Duodenal mucosa (tissue), 2 donors: Measurements from ENCODE around the gene SHQ1.
"Not testable (repeated sequence)": the region's sequence is repeated elsewhere in the genome, so short reads cannot be mapped to it uniquely, and the experiment has no call there.

Source experiments
- H3K27ac ChIP-seq: one replicate; pipeline ENCODE4 v1.7.0; 2013; ENCODE audit warnings: low read depth, low read length
- H3K27me3 ChIP-seq, 2 donors: one replicate each; pipeline ENCODE4 v1.7.0; 2013; ENCODE audit warnings: low read length in 2 of 2, control low read depth in 1 of 2; ENCODE audit not compliant: insufficient read depth in 2 of 2, control insufficient read depth in 1 of 2
- H3K36me3 ChIP-seq, 2 donors: one replicate each; pipeline ENCODE4 v1.7.0; 2013; ENCODE audit warnings: low read length in 2 of 2, control low read depth in 1 of 2; ENCODE audit not compliant: insufficient read depth in 2 of 2, control insufficient read depth in 1 of 2
- H3K4me1 ChIP-seq, 2 donors: one replicate each; pipeline ENCODE4 v1.7.0; 2013; ENCODE audit warnings: low read length in 2 of 2, control low read depth in 1 of 2; ENCODE audit not compliant: insufficient read depth in 2 of 2, control insufficient read depth in 1 of 2
- H3K4me3 ChIP-seq, 2 donors: one replicate each; pipeline ENCODE4 v1.7.0; 2013; ENCODE audit warnings: low read length in 2 of 2, low read depth in 1 of 2
- H3K9ac ChIP-seq, 2 donors: one replicate each; pipeline ENCODE4 v1.7.0; 2013; ENCODE audit warnings: low read length in 2 of 2, low read depth in 1 of 2
- H3K9me3 ChIP-seq, 2 donors: one replicate each; pipeline ENCODE4 v1.7.0; 2013; ENCODE audit warnings: low read length in 2 of 2, control low read depth in 1 of 2; ENCODE audit not compliant: control insufficient read depth in 1 of 2

SHQ1 gene

GRCh38 chr3:72722930-72723726, 125.1 kb downstream of the SHQ1 start:
- H3K36me3 ChIP-seq = no peaks in the 10 kb centered on the region
- no peak overlapping the region for H3K9ac ChIP-seq
- H3K27ac ChIP-seq = no peak overlapping the region

GRCh38 chr3:72721683-72722381, 126.4 kb downstream of the SHQ1 start:
- Histone ChIP-seq H3K9me3 (no peaks in the 10 kb centered on the region), H3K9ac (no peak overlapping the region), H3K4me3 (no peak overlapping the region), H3K27me3 (no peaks in the 10 kb centered on the region), H3K4me1 (no peaks in the 10 kb centered on the region), H3K36me3 (no peaks in the 10 kb centered on the region), H3K27ac (no peak overlapping the region)

More at GRCh38 chr3:72722930-72723726, 125.1 kb downstream of the SHQ1 start:
- H3K9me3 ChIP-seq = no peaks in the 10 kb centered on the region
- no peaks in the 10 kb centered on the region for H3K4me1 ChIP-seq
- H3K4me3 ChIP-seq = no peak overlapping the region
- no peaks in the 10 kb centered on the region for H3K27me3 ChIP-seq

- no peaks in the 10 kb centered on the region for H3K9me3 ChIP-seq
Observed at GRCh38 chr3:72720566-72720965, 127.7 kb downstream of the SHQ1 start.

GRCh38 chr3:72719137-72719536, 129.1 kb downstream of the SHQ1 start:
- no peak overlapping the region for H3K9ac ChIP-seq
- no peaks in the 10 kb centered on the region for H3K9me3 ChIP-seq
- H3K27ac ChIP-seq = no peak overlapping the region
- no peak overlapping the region for H3K4me3 ChIP-seq
- H3K4me1 ChIP-seq = no peaks in the 10 kb centered on the region
- no peaks in the 10 kb centered on the region for H3K36me3 ChIP-seq
- H3K27me3 ChIP-seq = no peaks in the 10 kb centered on the region

More at GRCh38 chr3:72720566-72720965, 127.7 kb downstream of the SHQ1 start:
- Histone ChIP-seq H3K4me1 (no peaks in the 10 kb centered on the region), H3K4me3 (no peak overlapping the region), H3K27me3 (no peaks in the 10 kb centered on the region), H3K27ac (no peak overlapping the region), H3K9ac (no peak overlapping the region), H3K36me3 (no peaks in the 10 kb centered on the region)

GRCh38 chr3:72714135-72714534, 134.1 kb downstream of the SHQ1 start:
- H3K4me1 ChIP-seq, H3K9ac ChIP-seq, H3K9me3 ChIP-seq, H3K4me3 ChIP-seq, H3K36me3 ChIP-seq, H3K27ac ChIP-seq, H3K27me3 ChIP-seq: not testable (repeated sequence)

GRCh38 chr3:72710471-72710870, 137.8 kb downstream of the SHQ1 start:
- H3K9me3 ChIP-seq, H3K27ac ChIP-seq, H3K36me3 ChIP-seq, H3K27me3 ChIP-seq, H3K4me3 ChIP-seq, H3K9ac ChIP-seq, H3K4me1 ChIP-seq: not testable (repeated sequence)

GRCh38 chr3:72708441-72708840, 139.8 kb downstream of the SHQ1 start:
- Histone ChIP-seq H3K4me1 (no peaks in the 10 kb centered on the region), H3K4me3 (no peak overlapping the region), H3K9ac (no peak overlapping the region), H3K27me3 (no peaks in the 10 kb centered on the region), H3K27ac (no peak overlapping the region), H3K9me3 (no peaks in the 10 kb centered on the region), H3K36me3 (no peaks in the 10 kb centered on the region)

GRCh38 chr3:72702997-72703396, 145.2 kb downstream of the SHQ1 start:
- Histone ChIP-seq H3K4me3 (no peak overlapping the region), H3K4me1 (no peaks in the 10 kb centered on the region)

GRCh38 chr3:72702390-72702789, 145.9 kb downstream of the SHQ1 start:
- no peak overlapping the region for H3K4me3 ChIP-seq
- no peaks in the 10 kb centered on the region for H3K36me3 ChIP-seq
- no peaks in the 10 kb centered on the region for H3K9me3 ChIP-seq
- no peaks in the 10 kb centered on the region for H3K27me3 ChIP-seq
- H3K4me1 ChIP-seq = no peaks in the 10 kb centered on the region
- no peak overlapping the region for H3K27ac ChIP-seq
- H3K9ac ChIP-seq = no peak overlapping the region

More at GRCh38 chr3:72702997-72703396, 145.2 kb downstream of the SHQ1 start:
- no peak overlapping the region for H3K27ac ChIP-seq
- no peaks in the 10 kb centered on the region for H3K27me3 ChIP-seq
- H3K9ac ChIP-seq = no peak overlapping the region
- H3K36me3 ChIP-seq = no peaks in the 10 kb centered on the region
- H3K9me3 ChIP-seq = no peaks in the 10 kb centered on the region

GRCh38 chr3:72700106-72700505, 148.1 kb downstream of the SHQ1 start:
- Histone ChIP-seq H3K27ac (no peak overlapping the region), H3K9me3 (no peaks in the 10 kb centered on the region), H3K4me3 (no peak overlapping the region), H3K27me3 (no peaks in the 10 kb centered on the region), H3K9ac (no peak overlapping the region), H3K36me3 (no peaks in the 10 kb centered on the region), H3K4me1 (no peaks in the 10 kb centered on the region)
